GM21786 (cell line): Measurements from ENCODE around the gene TENM4.

Experiments used
- ATAC-seq: cut with Tn5 transposase; IDR thresholded peaks from one replicate; pipeline ENCODE4 v1.9.1; 2021; ENCODE audit not compliant: unreplicated experiment

The TENM4 gene

GRCh38 chr11:79392161-79392560, 48.7 kb downstream of the TENM4 start:
- ATAC-seq = no peak

GRCh38 chr11:79390923-79391322, 49.9 kb downstream of the TENM4 start:
- ATAC-seq = no peak

GRCh38 chr11:79390477-79390876, 50.4 kb downstream of the TENM4 start:
- ATAC-seq = no peak

GRCh38 chr11:79388201-79388600, 52.6 kb downstream of the TENM4 start:
- ATAC-seq = no peak

- no peak for ATAC-seq
These were observed 57.0 kb downstream of the TENM4 start for GRCh38 chr11:79383874-79384273.

- no peak for ATAC-seq
These were observed 58.4 kb downstream of the TENM4 start for GRCh38 chr11:79382301-79383050.

- no peak for ATAC-seq
These were observed 59.8 kb downstream of the TENM4 start for GRCh38 chr11:79381036-79381435.

GRCh38 chr11:79377406-79377805, 63.4 kb downstream of the TENM4 start:
- ATAC-seq = no peak

GRCh38 chr11:79375818-79376550, 64.8 kb downstream of the TENM4 start:
- ATAC-seq = no peak

GRCh38 chr11:79374727-79375126, 66.1 kb downstream of the TENM4 start:
- ATAC-seq = no peak

- ATAC-seq = no peak
These were observed 69.1 kb downstream of the TENM4 start for GRCh38 chr11:79371724-79372123.

- no peak for ATAC-seq
These were observed 69.7 kb downstream of the TENM4 start for GRCh38 chr11:79371152-79371551.

GRCh38 chr11:79369055-79369454, 71.8 kb downstream of the TENM4 start:
- no peak for ATAC-seq

- ATAC-seq = no peak
These were observed 73.0 kb downstream of the TENM4 start for GRCh38 chr11:79367844-79368243.

- ATAC-seq = no peak
These were observed 74.6 kb downstream of the TENM4 start for GRCh38 chr11:79366218-79366617.

GRCh38 chr11:79363861-79364378, 76.9 kb downstream of the TENM4 start:
- ATAC-seq = no peak

- no peak for ATAC-seq
These were observed 77.6 kb downstream of the TENM4 start for GRCh38 chr11:79363256-79363655.

- no peak for ATAC-seq
These were observed 78.0 kb downstream of the TENM4 start for GRCh38 chr11:79362821-79363220.

- no peak for ATAC-seq
These were observed 78.5 kb downstream of the TENM4 start for GRCh38 chr11:79362206-79362757.

- ATAC-seq = no peak
These were observed 82.6 kb downstream of the TENM4 start for GRCh38 chr11:79358258-79358657.

GRCh38 chr11:79353706-79354105, 87.1 kb downstream of the TENM4 start:
- ATAC-seq = no peak

GRCh38 chr11:79352349-79352703, 88.5 kb downstream of the TENM4 start:
- ATAC-seq = no peak
